Measurements from ENCODE around the gene NEK5.

Gene NEK5

GRCh38 chr13:51999921-52000320, 129.0 kb downstream of the NEK5 start:
- H3K4me3 ChIP-seq (ENCODE audit: low read depth in 1 of 2, low read length in 1 of 2) = no peak overlapping the region
- peaks cover 0 to 10% of the 10 kb centered on the region in 2 experiments for H3K4me1 ChIP-seq (ENCODE audit: control insufficient read depth in 1 of 2, insufficient read depth in 1 of 2, low read depth in 1 of 2, low read length in 1 of 2)
- H3K27me3 ChIP-seq = no peaks in the 10 kb centered on the region
- no peak overlapping the region for H3K27ac ChIP-seq
- H3K9me3 ChIP-seq = no peaks in the 10 kb centered on the region
- H3K36me3 ChIP-seq = no peaks in the 10 kb centered on the region
- no peak for TF ChIP-seq CTCF (IDR thresholded peaks at IDR 0.05)

GRCh38 chr13:51999510-51999911, 129.4 kb downstream of the NEK5 start:
- Histone ChIP-seq H3K27me3 (no peaks in the 10 kb centered on the region), H3K27ac (no peak overlapping the region), H3K9me3 (no peaks in the 10 kb centered on the region), H3K4me3 (ENCODE audit: low read depth in 1 of 2, low read length in 1 of 2) (no peak overlapping the region), H3K4me1 (ENCODE audit: control insufficient read depth in 1 of 2, insufficient read depth in 1 of 2, low read depth in 1 of 2, low read length in 1 of 2) (peaks cover 0 to 10% of the 10 kb centered on the region in 2 experiments), H3K36me3 (no peaks in the 10 kb centered on the region)
- no peak for TF ChIP-seq CTCF (IDR thresholded peaks at IDR 0.05)

GRCh38 chr13:51998723-51999509, 130.0 kb downstream of the NEK5 start:
- Histone ChIP-seq H3K27ac (no peak overlapping the region), H3K36me3 (no peaks in the 10 kb centered on the region), H3K4me1 (ENCODE audit: control insufficient read depth in 1 of 2, insufficient read depth in 1 of 2, low read depth in 1 of 2, low read length in 1 of 2) (peaks cover 0 to 10% of the 10 kb centered on the region in 2 experiments), H3K27me3 (no peaks in the 10 kb centered on the region), H3K9me3 (no peaks in the 10 kb centered on the region), H3K4me3 (ENCODE audit: low read depth in 1 of 2, low read length in 1 of 2) (no peak overlapping the region)
- TF ChIP-seq CTCF (IDR thresholded peaks at IDR 0.05) = no peak

- no peak for TF ChIP-seq CTCF (IDR thresholded peaks at IDR 0.05)
- Histone ChIP-seq H3K4me3 (ENCODE audit: low read depth in 1 of 2, low read length in 1 of 2) (no peak overlapping the region), H3K27me3 (no peaks in the 10 kb centered on the region), H3K4me1 (ENCODE audit: control insufficient read depth in 1 of 2, insufficient read depth in 1 of 2, low read depth in 1 of 2, low read length in 1 of 2) (peaks cover 0 to 10% of the 10 kb centered on the region in 2 experiments), H3K27ac (no peak overlapping the region), H3K36me3 (no peaks in the 10 kb centered on the region), H3K9me3 (no peaks in the 10 kb centered on the region)
These were observed 131.1 kb downstream of the NEK5 start for GRCh38 chr13:51997641-51998330.

- Histone ChIP-seq H3K9me3 (no peaks in the 10 kb centered on the region), H3K36me3 (no peaks in the 10 kb centered on the region), H3K4me1 (ENCODE audit: control insufficient read depth in 1 of 2, insufficient read depth in 1 of 2, low read depth in 1 of 2, low read length in 1 of 2) (peaks cover 0 to 10% of the 10 kb centered on the region in 2 experiments), H3K27me3 (no peaks in the 10 kb centered on the region), H3K27ac (no peak overlapping the region), H3K4me3 (ENCODE audit: low read depth in 1 of 2, low read length in 1 of 2) (no peak overlapping the region)
- no peak for TF ChIP-seq CTCF (IDR thresholded peaks at IDR 0.05)
These were observed 131.7 kb downstream of the NEK5 start for GRCh38 chr13:51997186-51997585.
